Measurements from ENCODE around the gene GAS2L1.
A peak's percentile ranks its signal among the peaks of the same experiment; 100 is the strongest.

GAS2L1 gene

GRCh38 chr22:29306175-29306834 lies at the start of gene GAS2L1:
Gene GAS2L1, plus strand, starts transcription at chr22:29306650. Its CDS starts 1,456 bp downstream, at chr22:29308106.
- DNase-seq (ENCODE audit: low read depth in 2 of 2) = peak in 1 of 2 donors; percentile 37

- no peak for DNase-seq (ENCODE audit: low read depth in 2 of 2)
Measured at GRCh38 chr22:29257751-29258181, 48.7 kb upstream of the GAS2L1 start.

- no peak for DNase-seq (ENCODE audit: low read depth in 2 of 2)
Measured at GRCh38 chr22:29258407-29259252, 47.8 kb upstream of the GAS2L1 start.

- DNase-seq (ENCODE audit: low read depth in 2 of 2) = no peak
Measured at GRCh38 chr22:29259253-29259899, 47.1 kb upstream of the GAS2L1 start.

GRCh38 chr22:29260031-29260560 lies 46.4 kb upstream of the GAS2L1 start:
- no peak for DNase-seq (ENCODE audit: low read depth in 2 of 2)

- no peak for DNase-seq (ENCODE audit: low read depth in 2 of 2)
Measured at GRCh38 chr22:29260601-29261315, 45.7 kb upstream of the GAS2L1 start.

- DNase-seq (ENCODE audit: low read depth in 2 of 2) = no peak
Measured at GRCh38 chr22:29263791-29264276, 42.6 kb upstream of the GAS2L1 start.

- no peak for DNase-seq (ENCODE audit: low read depth in 2 of 2)
Measured at GRCh38 chr22:29265305-29265704, 41.1 kb upstream of the GAS2L1 start.

GRCh38 chr22:29265929-29266328 lies 40.5 kb upstream of the GAS2L1 start:
- no peak for DNase-seq (ENCODE audit: low read depth in 2 of 2)

GRCh38 chr22:29266564-29267461 lies 39.6 kb upstream of the GAS2L1 start:
- DNase-seq (ENCODE audit: low read depth in 2 of 2) = no peak

- DNase-seq (ENCODE audit: low read depth in 2 of 2) = no peak
Measured at GRCh38 chr22:29267462-29267857, 39.0 kb upstream of the GAS2L1 start.

GRCh38 chr22:29267858-29268510 lies 38.5 kb upstream of the GAS2L1 start, which contains the start of the genes EWSR1 and RHBDD3:
Gene EWSR1, plus strand, starts transcription at chr22:29268268. Its CDS starts 69 bp downstream, at chr22:29268337.
Gene RHBDD3, minus strand, starts transcription at chr22:29267981. Its CDS starts 2,355 bp downstream, at chr22:29265626.
- peak; percentile 88 to 90 for DNase-seq (ENCODE audit: low read depth in 2 of 2)

GRCh38 chr22:29268511-29269229 lies 37.8 kb upstream of the GAS2L1 start:
- DNase-seq (ENCODE audit: low read depth in 2 of 2) = peak; percentile 19 to 25

- no peak for DNase-seq (ENCODE audit: low read depth in 2 of 2)
Measured at GRCh38 chr22:29269230-29269604, 37.2 kb upstream of the GAS2L1 start.

GRCh38 chr22:29269731-29270474 lies 36.5 kb upstream of the GAS2L1 start:
- no peak for DNase-seq (ENCODE audit: low read depth in 2 of 2)

- no peak for DNase-seq (ENCODE audit: low read depth in 2 of 2)
Measured at GRCh38 chr22:29270475-29271271, 35.8 kb upstream of the GAS2L1 start.

- DNase-seq (ENCODE audit: low read depth in 2 of 2) = no peak
Measured at GRCh38 chr22:29272624-29273023, 33.8 kb upstream of the GAS2L1 start.
